Panc1 (cell line): ENCODE results near the gene ATP6V0B.

Source experiments
- CTCF ChIP-seq: fragments of 450-650 bp; IDR thresholded peaks from 2 replicates; pipeline ENCODE4 v1.5.1; 2017; ENCODE audit warnings: mild to moderate bottlenecking
- REST ChIP-seq, 2 experiments: IDR thresholded peaks; 2 replicates each; pipeline ENCODE4 v1.6.1; 2011 to 2012; ENCODE audit warnings: low read depth in 2 of 2, control low read depth in 1 of 2, low read length in 1 of 2, mild to moderate bottlenecking in 1 of 2, moderate library complexity in 1 of 2; ENCODE audit not compliant: insufficient read depth in 1 of 2
- SIN3A ChIP-seq: IDR thresholded peaks from 2 replicates; pipeline ENCODE4 v1.6.1; 2012; ENCODE audit warnings: low read depth, mild to moderate bottlenecking, low read length, moderate library complexity, borderline replicate concordance; ENCODE audit not compliant: insufficient read depth

- no peak; a peak in 1 of 4 replicates for TF ChIP-seq REST (IDR thresholded peaks at IDR 0.05; ENCODE audit: insufficient read depth in 1 of 2, low read depth in 2 of 2, low read length in 1 of 2)
- TF ChIP-seq CTCF, result no peak
- TF ChIP-seq SIN3A, result peak; percentile 92; the same call in 1 of the 2 replicates
Measured at GRCh38 chr1:43969746-43970466, 4.9 kb upstream of the ATP6V0B start, which contains the start of gene DPH2.
